ENCODE results near the gene PARVB. TPM values are rescaled to one million over a fixed set of nuclear protein-coding genes. Genes with fewer than 3 reads are reported as not detected.

PARVB gene
- total RNA-seq, 1 experiment from 2014 or later = 85.3 TPM

GRCh38 chr22:44000123-44000522 lies 24.0 kb upstream of the PARVB start:
- Histone ChIP-seq H3K27ac (ENCODE audit: low read length) (no peak overlapping the region), H3K4me2 (ENCODE audit: low read length) (no peak overlapping the region), H3K9me3 (ENCODE audit: low read length) (no peaks in the 10 kb centered on the region), H3K4me1 (ENCODE audit: insufficient read depth, low read length) (no peaks in the 10 kb centered on the region), H3K27me3 (ENCODE audit: low read length) (no peaks in the 10 kb centered on the region), H3F3A (ENCODE audit: low read length, unreplicated experiment) (no peaks in the 10 kb centered on the region), H4K20me1 (ENCODE audit: low read length) (no peaks in the 10 kb centered on the region), H2AFZ (ENCODE audit: low read length) (no peak overlapping the region), H3K9ac (ENCODE audit: low read length) (no peak overlapping the region), H3K4me3 (ENCODE audit: low read length) (no peak overlapping the region), H3K36me3 (ENCODE audit: low read depth, low read length) (peaks cover 5% of the 10 kb centered on the region; the same call in 1 of the 2 replicates), H3K79me2 (ENCODE audit: low read length) (no peaks in the 10 kb centered on the region), H3K9me2 (replicated peaks; ENCODE audit: low read length) (no peaks in the 10 kb centered on the region)
- ATAC-seq = no peak
- DNase-seq = no peak
- intact Hi-C loops (cut with micrococcal nuclease) = no loop called here
- ChIA-PET CTCF (no interaction called here), POLR2A (ENCODE audit: unreplicated experiment) (no interaction called here)
- no peak for TF ChIP-seq EZH2 (IDR thresholded peaks at IDR 0.05; ENCODE audit: low read length, unreplicated experiment)
- no peak for TF ChIP-seq EZH2phosphoT487 (IDR thresholded peaks at IDR 0.05; ENCODE audit: borderline replicate concordance, low read length)
- TF ChIP-seq CTCF (conservative IDR thresholded peaks at IDR 0.05; ENCODE audit: low read depth, low read length) = no peak
- BruUV-seq (replicated peaks) = no TSS peak

GRCh38 chr22:44001521-44001920 lies 22.6 kb upstream of the PARVB start:
- H3K27me3 ChIP-seq (ENCODE audit: low read length) = no peaks in the 10 kb centered on the region
- TF ChIP-seq CTCF (conservative IDR thresholded peaks at IDR 0.05; ENCODE audit: low read depth, low read length) = no peak
- TF ChIP-seq EZH2phosphoT487 (IDR thresholded peaks at IDR 0.05; ENCODE audit: borderline replicate concordance, low read length) = no peak
- TF ChIP-seq EZH2 (IDR thresholded peaks at IDR 0.05; ENCODE audit: low read length, unreplicated experiment) = no peak
- no peak overlapping the region for H2AFZ ChIP-seq (ENCODE audit: low read length)
- no peaks in the 10 kb centered on the region for H3F3A ChIP-seq (ENCODE audit: low read length, unreplicated experiment)
- DNase-seq = no peak
- no peak overlapping the region for H3K4me2 ChIP-seq (ENCODE audit: low read length)
- ATAC-seq = no peak
- H3K4me3 ChIP-seq (ENCODE audit: low read length) = no peak overlapping the region
- H3K4me1 ChIP-seq (ENCODE audit: insufficient read depth, low read length) = no peaks in the 10 kb centered on the region
- no peak overlapping the region for H3K9ac ChIP-seq (ENCODE audit: low read length)
- H3K9me3 ChIP-seq (ENCODE audit: low read length) = no peaks in the 10 kb centered on the region
- intact Hi-C loops (cut with micrococcal nuclease) = no loop called here
- H3K27ac ChIP-seq (ENCODE audit: low read length) = no peak overlapping the region
- H3K9me2 ChIP-seq (replicated peaks; ENCODE audit: low read length) = no peaks in the 10 kb centered on the region
- H4K20me1 ChIP-seq (ENCODE audit: low read length) = no peaks in the 10 kb centered on the region
- POLR2A ChIA-PET (ENCODE audit: unreplicated experiment) = no interaction called here
- no TSS peak for BruUV-seq (replicated peaks)
- no peaks in the 10 kb centered on the region for H3K79me2 ChIP-seq (ENCODE audit: low read length)
- CTCF ChIA-PET = no interaction called here
- peaks cover 5% of the 10 kb centered on the region; the same call in 1 of the 2 replicates for H3K36me3 ChIP-seq (ENCODE audit: low read depth, low read length)

- Histone ChIP-seq H3K4me2 (ENCODE audit: low read length) (no peak overlapping the region), H3K4me1 (ENCODE audit: insufficient read depth, low read length) (no peaks in the 10 kb centered on the region), H3K9ac (ENCODE audit: low read length) (no peak overlapping the region), H3K4me3 (ENCODE audit: low read length) (no peak overlapping the region), H3K9me2 (replicated peaks; ENCODE audit: low read length) (no peaks in the 10 kb centered on the region), H3F3A (ENCODE audit: low read length, unreplicated experiment) (no peaks in the 10 kb centered on the region), H3K36me3 (ENCODE audit: low read depth, low read length) (peaks cover 1% of the 10 kb centered on the region; the same call in 1 of the 2 replicates), H3K27ac (ENCODE audit: low read length) (no peak overlapping the region), H3K9me3 (ENCODE audit: low read length) (no peaks in the 10 kb centered on the region), H4K20me1 (ENCODE audit: low read length) (no peaks in the 10 kb centered on the region), H3K27me3 (ENCODE audit: low read length) (no peaks in the 10 kb centered on the region), H3K79me2 (ENCODE audit: low read length) (no peaks in the 10 kb centered on the region), H2AFZ (ENCODE audit: low read length) (no peak overlapping the region)
- DNase-seq (no peak), ATAC-seq (no peak)
- BruUV-seq (replicated peaks) = no TSS peak
- ChIA-PET CTCF (no interaction called here), POLR2A (ENCODE audit: unreplicated experiment) (no interaction called here)
- intact Hi-C loops (cut with micrococcal nuclease) = no loop called here
- no peak for TF ChIP-seq EZH2phosphoT487 (IDR thresholded peaks at IDR 0.05; ENCODE audit: borderline replicate concordance, low read length)
- TF ChIP-seq EZH2 (IDR thresholded peaks at IDR 0.05; ENCODE audit: low read length, unreplicated experiment) = no peak
- no peak for TF ChIP-seq CTCF (conservative IDR thresholded peaks at IDR 0.05; ENCODE audit: low read depth, low read length)
Measured at GRCh38 chr22:44002324-44002723, 21.8 kb upstream of the PARVB start.

All from PC-3 (cell line).